Measurements from ENCODE around the gene ARNT2. TPM values are rescaled to one million over a fixed set of nuclear protein-coding genes. Genes with fewer than 3 reads are reported as not detected.

ARNT2 gene
- polyA plus RNA-seq, 1 of the 3 experiments (the other 2 are of a cell fraction), result 17.0 TPM

DNA sequence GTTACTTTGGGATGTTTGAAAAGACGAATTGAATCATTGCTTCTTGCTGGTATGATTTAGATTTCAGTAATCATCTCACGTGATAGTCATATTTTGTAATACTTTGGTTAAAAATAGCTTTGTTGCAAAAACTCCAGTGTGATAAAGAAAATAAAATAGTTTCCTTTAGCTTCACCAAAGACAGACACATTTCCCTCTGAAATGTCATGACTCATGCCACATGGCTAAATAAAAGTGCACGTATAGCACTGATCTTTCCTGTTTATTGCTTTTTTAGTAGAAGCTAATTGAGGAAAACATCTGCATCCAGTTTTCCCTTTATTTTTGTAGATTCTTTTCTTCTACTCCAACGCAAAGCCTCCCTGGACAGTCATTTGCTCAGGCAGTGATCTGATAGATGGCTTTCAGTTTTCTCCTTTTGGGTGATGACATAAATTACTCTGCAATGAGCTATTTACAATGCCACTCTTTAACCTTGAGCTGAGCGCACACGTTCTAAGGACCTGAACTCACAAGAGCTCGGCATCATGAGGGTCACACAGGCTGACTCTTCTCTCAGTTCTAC, 84.9 kb downstream of the ARNT2 start (continued):
- TF ChIP-seq GABPA (IDR thresholded peaks at IDR 0.05; ENCODE audit: low read depth) (peak; percentile 12; the same call in 1 of the 2 replicates), TEAD4 (IDR thresholded peaks at IDR 0.05; ENCODE audit: borderline replicate concordance, insufficient read depth) (no peak; the same call in 1 of the 2 replicates), IRF3 (IDR thresholded peaks at IDR 0.05; ENCODE audit: low read depth, low read length) (no peak), USF1 (IDR thresholded peaks at IDR 0.05; ENCODE audit: borderline replicate concordance, low read depth) (no peak; the same call in 1 of the 2 replicates), CHD2 (IDR thresholded peaks at IDR 0.05; ENCODE audit: low read length, partially characterized antibody) (no peak)
- TF ChIP-seq, protein P1, sequence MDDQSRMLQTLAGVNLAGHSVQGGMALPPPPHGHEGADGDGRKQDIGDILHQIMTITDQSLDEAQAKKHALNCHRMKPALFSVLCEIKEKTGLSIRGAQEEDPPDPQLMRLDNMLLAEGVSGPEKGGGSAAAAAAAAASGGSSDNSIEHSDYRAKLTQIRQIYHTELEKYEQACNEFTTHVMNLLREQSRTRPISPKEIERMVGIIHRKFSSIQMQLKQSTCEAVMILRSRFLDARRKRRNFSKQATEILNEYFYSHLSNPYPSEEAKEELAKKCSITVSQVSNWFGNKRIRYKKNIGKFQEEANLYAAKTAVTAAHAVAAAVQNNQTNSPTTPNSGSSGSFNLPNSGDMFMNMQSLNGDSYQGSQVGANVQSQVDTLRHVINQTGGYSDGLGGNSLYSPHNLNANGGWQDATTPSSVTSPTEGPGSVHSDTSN (IDR thresholded peaks at IDR 0.05), result peak; percentile 80

DNA sequence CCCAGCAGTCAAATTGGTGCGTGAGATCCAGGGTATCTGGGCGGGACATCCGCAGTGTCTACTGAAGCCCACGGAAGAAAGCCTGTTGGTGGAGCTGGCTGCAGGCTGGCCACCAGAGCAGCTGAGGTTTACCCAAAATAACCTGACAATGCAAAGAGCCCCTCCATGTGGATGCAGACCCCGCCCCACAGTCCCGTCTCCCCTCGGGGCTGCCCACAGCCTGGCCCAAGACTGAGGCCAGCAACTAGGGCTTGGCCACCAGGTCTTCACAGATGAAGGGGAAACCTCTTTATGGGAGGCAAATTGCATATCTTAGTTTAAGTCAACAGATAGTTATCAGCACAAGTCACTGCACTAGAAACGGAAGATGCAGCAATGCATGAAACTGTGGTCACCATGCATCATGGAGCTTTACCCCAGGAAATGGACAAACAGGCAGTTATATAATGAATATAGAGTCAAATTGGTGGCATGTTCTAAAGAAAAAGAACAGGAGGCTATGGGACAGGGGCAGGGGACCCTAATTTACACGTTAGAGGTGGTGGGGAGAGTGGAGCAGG, 86.3 kb downstream of the ARNT2 start:
- no peak overlapping the region for H3K4me3 ChIP-seq (ENCODE audit: low read depth in 2 of 2, low read length in 1 of 2)
- no peak for DNase-seq
- ChIA-PET POLR2A (no interaction called here), CTCF (interaction anchor here (0.8 to 2.0 kb wide), 2 partner anchors 78 to 286 kb away, joined by 3 to 5 read pairs; no protein-coding TSS in a partner anchor)
- H3K27me3 ChIP-seq (ENCODE audit: insufficient read depth), result no peaks in the 10 kb centered on the region
- H3K4me1 ChIP-seq (ENCODE audit: control insufficient read depth in 1 of 2, insufficient read depth in 2 of 2, low read depth in 1 of 2, low read length in 1 of 2), result peaks cover 3 to 39% of the 10 kb centered on the region in 2 experiments
- H2AFZ ChIP-seq (ENCODE audit: low read depth), result no peak overlapping the region
- no peak overlapping the region for H3K9ac ChIP-seq
- H3F3A ChIP-seq (replicated peaks; ENCODE audit: insufficient read depth), result peaks cover 27% of the 10 kb centered on the region
- H3K79me2 ChIP-seq (ENCODE audit: insufficient read depth), result no peaks in the 10 kb centered on the region
- no peaks in the 10 kb centered on the region for H3K9me3 ChIP-seq
- no peaks in the 10 kb centered on the region for H3K36me3 ChIP-seq (replicated peaks in 1 of 2; ENCODE audit: control insufficient read depth in 1 of 2, insufficient read depth in 2 of 2, low read length in 1 of 2)
- WGBS (ENCODE audit: low lambda C conversion rate), result 94% methylated on average over 9 of the region's 9 CpGs
- H3K27ac ChIP-seq (ENCODE audit: low read depth in 2 of 2, low read length in 1 of 2), result no peak overlapping the region
- no peak overlapping the region for H3K4me2 ChIP-seq
- H3K9me2 ChIP-seq, result no peaks in the 10 kb centered on the region
- TF ChIP-seq RAD21 (IDR thresholded peaks at IDR 0.05; ENCODE audit: low read length), result no peak
- TF ChIP-seq, protein P2, sequence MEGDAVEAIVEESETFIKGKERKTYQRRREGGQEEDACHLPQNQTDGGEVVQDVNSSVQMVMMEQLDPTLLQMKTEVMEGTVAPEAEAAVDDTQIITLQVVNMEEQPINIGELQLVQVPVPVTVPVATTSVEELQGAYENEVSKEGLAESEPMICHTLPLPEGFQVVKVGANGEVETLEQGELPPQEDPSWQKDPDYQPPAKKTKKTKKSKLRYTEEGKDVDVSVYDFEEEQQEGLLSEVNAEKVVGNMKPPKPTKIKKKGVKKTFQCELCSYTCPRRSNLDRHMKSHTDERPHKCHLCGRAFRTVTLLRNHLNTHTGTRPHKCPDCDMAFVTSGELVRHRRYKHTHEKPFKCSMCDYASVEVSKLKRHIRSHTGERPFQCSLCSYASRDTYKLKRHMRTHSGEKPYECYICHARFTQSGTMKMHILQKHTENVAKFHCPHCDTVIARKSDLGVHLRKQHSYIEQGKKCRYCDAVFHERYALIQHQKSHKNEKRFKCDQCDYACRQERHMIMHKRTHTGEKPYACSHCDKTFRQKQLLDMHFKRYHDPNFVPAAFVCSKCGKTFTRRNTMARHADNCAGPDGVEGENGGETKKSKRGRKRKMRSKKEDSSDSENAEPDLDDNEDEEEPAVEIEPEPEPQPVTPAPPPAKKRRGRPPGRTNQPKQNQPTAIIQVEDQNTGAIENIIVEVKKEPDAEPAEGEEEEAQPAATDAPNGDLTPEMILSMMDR (IDR thresholded peaks at IDR 0.05), result no peak
- TF ChIP-seq, protein P3, sequence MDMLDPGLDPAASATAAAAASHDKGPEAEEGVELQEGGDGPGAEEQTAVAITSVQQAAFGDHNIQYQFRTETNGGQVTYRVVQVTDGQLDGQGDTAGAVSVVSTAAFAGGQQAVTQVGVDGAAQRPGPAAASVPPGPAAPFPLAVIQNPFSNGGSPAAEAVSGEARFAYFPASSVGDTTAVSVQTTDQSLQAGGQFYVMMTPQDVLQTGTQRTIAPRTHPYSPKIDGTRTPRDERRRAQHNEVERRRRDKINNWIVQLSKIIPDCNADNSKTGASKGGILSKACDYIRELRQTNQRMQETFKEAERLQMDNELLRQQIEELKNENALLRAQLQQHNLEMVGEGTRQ (IDR thresholded peaks at IDR 0.05; ENCODE audit: borderline replicate concordance, low read depth, low read length), result no peak
- TF ChIP-seq MEF2A (IDR thresholded peaks at IDR 0.05; ENCODE audit: borderline replicate concordance, low read depth), result no peak
- no peak for TF ChIP-seq RFX5 (IDR thresholded peaks at IDR 0.05; ENCODE audit: low read length)
- no peak for TF ChIP-seq RXRA (IDR thresholded peaks at IDR 0.05; ENCODE audit: borderline replicate concordance, low read depth)
- no peak for TF ChIP-seq NFIC (IDR thresholded peaks at IDR 0.05; ENCODE audit: borderline replicate concordance)
- TF ChIP-seq EZH2phosphoT487 (IDR thresholded peaks at IDR 0.05; ENCODE audit: borderline replicate concordance, low read depth), result no peak
- no peak for TF ChIP-seq YY1 (IDR thresholded peaks at IDR 0.05; ENCODE audit: low read depth)
- no peak for TF ChIP-seq ZBTB33 (IDR thresholded peaks at IDR 0.05; ENCODE audit: borderline replicate concordance, low read depth)
- no peak for TF ChIP-seq FOXJ3 (CRISPR knock-in tag; IDR thresholded peaks at IDR 0.05)
- TF ChIP-seq POLR2AphosphoS5 (IDR thresholded peaks at IDR 0.05; ENCODE audit: low read depth, low read length), result no peak
- no peak for TF ChIP-seq NRF1 (IDR thresholded peaks at IDR 0.05; ENCODE audit: low read depth, low read length)
- H4K20me1 ChIP-seq (ENCODE audit: insufficient read depth), result no peaks in the 10 kb centered on the region
